ENCODE measurements around the gene RNF213. TPM values are rescaled to one million over a fixed set of nuclear protein-coding genes. Genes with fewer than 3 reads are reported as not detected.

RNF213 gene
- total RNA-seq, 1 experiment from 2014 or later = 71.4 TPM

GRCh38 chr17:80393961-80394360, 133.3 kb downstream of the RNF213 start:
- H3K79me2 ChIP-seq (ENCODE audit: low read length) = no peaks in the 10 kb centered on the region
- BruUV-seq (replicated peaks) = TSS peak; percentile 22
- H4K20me1 ChIP-seq (ENCODE audit: low read length) = no peaks in the 10 kb centered on the region
- no peak overlapping the region for H3K9ac ChIP-seq (ENCODE audit: low read length)
- no peak overlapping the region for H3K4me3 ChIP-seq (ENCODE audit: low read length)
- H3K36me3 ChIP-seq (ENCODE audit: low read depth, low read length) = peaks cover 21% of the 10 kb centered on the region
- no peaks in the 10 kb centered on the region for H3K9me3 ChIP-seq (ENCODE audit: low read length)
- H2AFZ ChIP-seq (ENCODE audit: low read length) = no peak overlapping the region
- H3K27ac ChIP-seq (ENCODE audit: low read length) = no peak overlapping the region
- POLR2A ChIA-PET (ENCODE audit: unreplicated experiment) = no interaction called here
- no peak overlapping the region for H3K4me2 ChIP-seq (ENCODE audit: low read length)
- DNase-seq (no peak), ATAC-seq (no peak)
- H3F3A ChIP-seq (ENCODE audit: low read length, unreplicated experiment) = no peaks in the 10 kb centered on the region
- TF ChIP-seq EZH2phosphoT487 (IDR thresholded peaks at IDR 0.05; ENCODE audit: borderline replicate concordance, low read length) (no peak), EZH2 (IDR thresholded peaks at IDR 0.05; ENCODE audit: low read length, unreplicated experiment) (no peak)
- TF ChIP-seq, protein P1, sequence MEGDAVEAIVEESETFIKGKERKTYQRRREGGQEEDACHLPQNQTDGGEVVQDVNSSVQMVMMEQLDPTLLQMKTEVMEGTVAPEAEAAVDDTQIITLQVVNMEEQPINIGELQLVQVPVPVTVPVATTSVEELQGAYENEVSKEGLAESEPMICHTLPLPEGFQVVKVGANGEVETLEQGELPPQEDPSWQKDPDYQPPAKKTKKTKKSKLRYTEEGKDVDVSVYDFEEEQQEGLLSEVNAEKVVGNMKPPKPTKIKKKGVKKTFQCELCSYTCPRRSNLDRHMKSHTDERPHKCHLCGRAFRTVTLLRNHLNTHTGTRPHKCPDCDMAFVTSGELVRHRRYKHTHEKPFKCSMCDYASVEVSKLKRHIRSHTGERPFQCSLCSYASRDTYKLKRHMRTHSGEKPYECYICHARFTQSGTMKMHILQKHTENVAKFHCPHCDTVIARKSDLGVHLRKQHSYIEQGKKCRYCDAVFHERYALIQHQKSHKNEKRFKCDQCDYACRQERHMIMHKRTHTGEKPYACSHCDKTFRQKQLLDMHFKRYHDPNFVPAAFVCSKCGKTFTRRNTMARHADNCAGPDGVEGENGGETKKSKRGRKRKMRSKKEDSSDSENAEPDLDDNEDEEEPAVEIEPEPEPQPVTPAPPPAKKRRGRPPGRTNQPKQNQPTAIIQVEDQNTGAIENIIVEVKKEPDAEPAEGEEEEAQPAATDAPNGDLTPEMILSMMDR (conservative IDR thresholded peaks at IDR 0.05; ENCODE audit: low read depth, low read length) = no peak
- intact Hi-C loops (cut with micrococcal nuclease) = no loop called here
- no peaks in the 10 kb centered on the region for H3K9me2 ChIP-seq (replicated peaks; ENCODE audit: low read length)
- no peaks in the 10 kb centered on the region for H3K27me3 ChIP-seq (ENCODE audit: low read length)
- CTCF ChIA-PET = no interaction called here
- H3K4me1 ChIP-seq (ENCODE audit: insufficient read depth, low read length) = no peaks in the 10 kb centered on the region

- POLR2A ChIA-PET (ENCODE audit: unreplicated experiment) = no interaction called here
- Histone ChIP-seq H3K27me3 (ENCODE audit: low read length) (no peaks in the 10 kb centered on the region), H3K9me2 (replicated peaks; ENCODE audit: low read length) (no peaks in the 10 kb centered on the region), H3F3A (ENCODE audit: low read length, unreplicated experiment) (no peaks in the 10 kb centered on the region), H3K36me3 (ENCODE audit: low read depth, low read length) (peaks cover 14% of the 10 kb centered on the region), H3K4me2 (ENCODE audit: low read length) (no peak overlapping the region), H4K20me1 (ENCODE audit: low read length) (no peaks in the 10 kb centered on the region), H2AFZ (ENCODE audit: low read length) (no peak overlapping the region), H3K79me2 (ENCODE audit: low read length) (no peaks in the 10 kb centered on the region), H3K4me3 (ENCODE audit: low read length) (no peak overlapping the region), H3K4me1 (ENCODE audit: insufficient read depth, low read length) (no peaks in the 10 kb centered on the region), H3K9ac (ENCODE audit: low read length) (no peak overlapping the region), H3K27ac (ENCODE audit: low read length) (no peak overlapping the region), H3K9me3 (ENCODE audit: low read length) (no peaks in the 10 kb centered on the region)
- ATAC-seq (no peak), DNase-seq (no peak)
- CTCF ChIA-PET = no interaction called here
- no peak for TF ChIP-seq EZH2 (IDR thresholded peaks at IDR 0.05; ENCODE audit: low read length, unreplicated experiment)
- intact Hi-C loops (cut with micrococcal nuclease) = no loop called here
- BruUV-seq (replicated peaks) = no TSS peak
Observed at GRCh38 chr17:80394629-80395216, 134.1 kb downstream of the RNF213 start.

DNA sequence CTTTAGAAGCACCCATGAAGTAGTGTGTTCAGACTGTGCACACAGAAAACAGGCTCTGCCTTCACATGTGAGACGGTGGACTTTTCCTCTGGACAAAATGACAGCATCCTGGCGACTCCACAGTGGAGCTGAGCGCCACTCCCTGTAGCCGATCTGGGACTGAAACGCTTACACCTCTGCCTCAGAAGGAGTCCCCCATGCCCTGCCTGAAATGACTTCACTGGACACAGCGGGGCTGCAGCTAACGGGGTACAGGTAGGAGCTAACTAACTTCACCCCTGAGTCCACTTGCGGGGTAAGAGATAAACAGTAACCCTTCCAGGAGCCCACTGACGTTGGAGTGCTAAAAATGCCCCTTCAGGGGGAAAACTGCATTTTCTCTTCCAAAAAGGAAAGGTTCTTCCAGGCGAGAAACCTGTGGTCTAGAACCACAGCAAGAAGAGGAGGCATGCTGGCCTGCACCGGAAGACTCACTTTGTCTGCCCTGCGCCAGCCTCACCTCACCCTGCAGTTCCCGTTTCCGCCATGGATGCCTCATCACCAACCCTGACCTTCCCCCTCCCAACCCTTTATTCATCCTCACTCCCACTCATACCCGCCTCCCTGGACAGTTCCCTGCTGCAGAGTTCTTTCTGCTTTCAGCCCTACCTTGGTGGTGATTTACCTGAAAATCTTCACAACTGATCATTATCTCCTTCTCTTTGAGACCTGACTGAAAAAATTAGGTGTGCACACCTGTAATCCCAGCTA, 134.9 kb downstream of the RNF213 start:
- ATAC-seq = peak; percentile 33; the same call in 1 of the 2 replicates
- Histone ChIP-seq H3F3A (ENCODE audit: low read length, unreplicated experiment) (no peaks in the 10 kb centered on the region), H3K27me3 (ENCODE audit: low read length) (no peaks in the 10 kb centered on the region), H3K4me3 (ENCODE audit: low read length) (no peak overlapping the region), H2AFZ (ENCODE audit: low read length) (no peak overlapping the region), H3K4me2 (ENCODE audit: low read length) (no peak overlapping the region), H3K36me3 (ENCODE audit: low read depth, low read length) (peaks cover 8% of the 10 kb centered on the region), H3K27ac (ENCODE audit: low read length) (no peak overlapping the region), H3K9me3 (ENCODE audit: low read length) (no peaks in the 10 kb centered on the region), H3K4me1 (ENCODE audit: insufficient read depth, low read length) (no peaks in the 10 kb centered on the region), H3K9ac (ENCODE audit: low read length) (no peak overlapping the region), H3K9me2 (replicated peaks; ENCODE audit: low read length) (no peaks in the 10 kb centered on the region), H4K20me1 (ENCODE audit: low read length) (no peaks in the 10 kb centered on the region), H3K79me2 (ENCODE audit: low read length) (no peaks in the 10 kb centered on the region)
- TF ChIP-seq, protein P1 (conservative IDR thresholded peaks at IDR 0.05; ENCODE audit: low read depth, low read length) = no peak
- TF ChIP-seq EZH2phosphoT487 (IDR thresholded peaks at IDR 0.05; ENCODE audit: borderline replicate concordance, low read length) (no peak), EZH2 (IDR thresholded peaks at IDR 0.05; ENCODE audit: low read length, unreplicated experiment) (no peak)
- POLR2A ChIA-PET (ENCODE audit: unreplicated experiment) = no interaction called here
- intact Hi-C loops (cut with micrococcal nuclease) = no loop called here
- no TSS peak for BruUV-seq (replicated peaks)
- no peak for DNase-seq
- CTCF ChIA-PET = no interaction called here
